HG02973 (cell line): Measurements from ENCODE around the gene MAZ.
"Not testable (repeated sequence)": the region's sequence is repeated elsewhere in the genome, so short reads cannot be mapped to it uniquely, and the experiment has no call there.

Source experiments
- ATAC-seq: cut with Tn5 transposase; IDR thresholded peaks from one replicate; pipeline ENCODE4 v1.9.1; 2021; ENCODE audit warnings: moderate library complexity; ENCODE audit not compliant: unreplicated experiment

Gene MAZ

DNA sequence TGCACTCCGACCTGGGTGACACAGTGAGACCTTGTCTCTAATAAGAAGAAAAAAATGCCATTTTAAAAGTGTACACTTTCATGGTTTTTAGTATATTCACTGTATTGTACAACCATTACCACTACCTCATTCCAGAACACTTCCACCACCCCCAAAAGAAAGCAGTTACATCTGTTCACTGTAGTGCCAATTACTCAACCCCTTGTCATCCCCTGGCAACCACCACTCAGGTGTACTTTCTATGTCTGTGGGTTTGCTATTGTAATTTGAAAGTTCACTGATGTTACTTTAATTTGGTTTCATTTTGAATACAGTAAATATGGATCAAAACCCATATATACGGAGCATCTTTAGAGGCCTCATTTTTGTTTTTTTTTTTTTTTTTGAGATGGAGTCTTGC lies 22.2 kb upstream of the MAZ start:
- ATAC-seq, result no peak

DNA sequence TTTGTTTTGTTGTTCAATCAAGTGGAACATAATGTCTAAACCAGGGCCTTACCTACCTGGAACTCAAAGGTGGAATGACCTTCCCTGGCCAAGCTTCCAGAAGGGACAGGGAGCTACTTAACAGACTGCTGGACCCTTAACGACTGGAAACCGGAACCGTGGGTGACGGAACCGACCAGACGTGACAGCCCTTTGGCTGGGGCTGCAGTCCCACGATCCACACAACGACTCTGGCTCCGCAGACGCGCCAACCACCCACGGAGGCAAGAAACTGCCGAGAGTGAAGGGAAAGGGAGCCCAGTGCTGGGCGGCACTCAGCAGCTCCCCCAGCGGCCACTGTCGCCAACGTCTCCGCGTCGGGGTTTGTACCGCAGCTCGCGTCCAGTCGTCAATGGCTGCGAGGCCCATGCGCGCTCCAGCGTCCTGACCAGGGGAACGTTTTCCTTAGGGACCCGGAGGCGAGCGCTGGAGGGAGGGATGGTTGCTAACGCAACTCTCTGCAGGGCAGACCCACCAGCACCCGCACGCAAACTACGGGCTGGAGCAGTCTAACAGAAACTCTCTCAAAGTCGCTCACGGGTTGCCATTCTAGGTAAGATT lies 21.3 kb upstream of the MAZ start:
- ATAC-seq, result no peak

GRCh38 chr16:29787155-29787554 lies 19.2 kb upstream of the MAZ start:
- ATAC-seq, result not testable (repeated sequence)

DNA sequence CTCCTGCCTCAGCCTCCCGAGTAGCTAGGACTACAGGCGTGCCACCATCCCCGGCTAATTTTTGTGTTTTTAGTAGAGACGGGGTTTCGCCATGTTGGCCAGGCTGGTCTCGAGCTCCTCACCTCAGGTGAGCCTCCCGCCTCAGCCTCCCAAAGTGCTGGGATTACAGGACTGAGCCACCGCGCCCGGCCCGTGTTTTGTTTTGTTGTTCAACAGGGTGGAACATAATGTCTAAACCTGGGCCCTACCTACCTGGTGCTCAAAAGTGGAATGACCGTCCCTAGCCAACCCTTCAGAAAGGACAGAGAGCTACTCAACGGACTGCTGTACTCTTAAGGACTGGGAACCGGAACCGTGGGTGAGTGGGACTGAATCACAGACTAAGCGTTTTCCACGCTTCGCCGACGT lies 16.6 kb upstream of the MAZ start:
- no peak for ATAC-seq

DNA sequence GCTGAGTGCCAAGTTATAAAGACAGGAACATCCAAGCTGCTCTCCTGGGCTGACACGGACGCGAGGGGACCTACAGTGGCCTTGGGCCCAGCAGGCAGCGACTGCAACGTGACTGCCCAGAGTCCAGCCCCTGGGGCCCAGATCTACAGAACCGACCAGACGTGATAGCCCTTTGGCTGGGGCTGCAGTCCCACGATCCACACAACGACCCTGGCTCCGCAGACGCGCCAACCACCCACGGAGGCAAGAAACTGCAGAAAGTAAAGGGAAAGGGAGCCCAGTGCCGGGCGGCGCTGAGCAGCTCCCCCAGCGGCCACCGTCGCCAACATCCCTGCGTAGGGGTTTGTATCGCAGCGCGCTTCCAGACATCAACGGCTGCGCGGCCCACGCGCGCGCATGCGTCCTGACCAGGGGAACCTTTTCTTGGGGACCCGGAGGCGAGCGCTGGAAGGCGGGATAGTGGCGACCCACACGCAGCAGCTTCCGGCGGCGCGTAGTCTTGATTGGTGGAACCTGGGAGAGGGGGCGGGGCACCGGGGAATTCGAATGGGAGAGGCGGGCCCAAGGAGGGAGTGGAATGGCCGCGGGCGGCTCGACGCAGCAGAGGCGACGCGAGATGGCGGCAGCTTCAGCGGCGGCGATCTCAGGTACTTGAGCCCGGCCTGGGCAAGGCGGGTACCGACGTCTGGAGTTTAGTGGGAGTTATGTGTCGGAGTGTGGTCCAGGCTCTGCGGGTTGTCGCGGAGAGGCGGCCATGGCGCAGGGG lies 16.0 kb upstream of the MAZ start, which contains the start of gene KIF22:
Gene KIF22, plus strand, starts transcription at position 569 of the 766 bp plus-strand sequence. Its CDS starts 9 bp downstream, at position 578.
- peak; percentile 85 for ATAC-seq

DNA sequence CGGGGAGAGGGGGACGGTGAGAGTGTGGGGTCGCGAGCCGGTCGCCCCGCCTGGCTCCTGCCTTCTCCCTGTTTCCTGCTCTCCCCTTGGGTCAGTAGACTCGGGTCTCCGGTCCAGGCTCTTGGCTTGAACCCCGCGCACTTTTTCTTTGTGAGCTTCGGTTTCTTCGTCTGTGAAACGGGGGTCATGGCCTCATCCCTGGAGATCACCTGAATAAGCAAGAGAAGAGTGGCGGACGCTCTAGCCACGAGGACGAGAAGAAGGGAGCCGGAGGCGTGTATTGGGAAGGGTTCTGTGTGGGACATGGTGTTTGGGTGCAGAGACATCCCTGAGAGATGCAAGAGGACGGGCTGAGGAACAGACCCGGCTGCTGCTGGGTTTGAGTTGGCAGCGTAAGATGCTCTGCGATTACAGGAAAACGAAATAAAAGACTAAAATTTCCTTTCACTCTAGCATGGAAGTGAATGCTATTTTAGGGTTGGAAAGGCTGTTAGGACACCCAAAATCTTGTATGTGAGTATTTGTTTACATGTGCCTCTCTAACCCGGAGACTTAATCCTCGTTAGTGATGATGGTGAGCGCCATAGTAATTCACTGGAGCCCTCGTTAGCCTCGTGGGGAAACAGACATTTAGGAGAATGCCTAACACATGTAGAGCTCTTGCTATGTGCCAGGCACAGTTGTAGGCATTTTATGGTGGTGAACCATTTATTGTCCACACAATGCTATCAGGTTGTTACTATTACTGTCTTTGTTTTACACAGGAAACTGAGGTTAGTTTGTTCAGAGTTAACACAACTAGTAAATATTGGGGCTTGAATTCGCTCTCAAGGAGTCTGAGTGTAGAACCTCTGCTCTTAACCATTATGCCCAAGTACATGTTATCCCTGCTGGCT lies 15.1 kb upstream of the MAZ start:
- ATAC-seq, result peak; percentile 6

- ATAC-seq, result no peak
These were observed 14.2 kb upstream of the MAZ start for GRCh38 chr16:29791845-29792807.

GRCh38 chr16:29793153-29793552 lies 13.2 kb upstream of the MAZ start:
- not testable (repeated sequence) for ATAC-seq

- ATAC-seq, result no peak
These were observed 12.1 kb upstream of the MAZ start for GRCh38 chr16:29794231-29794710.

GRCh38 chr16:29802416-29802935 lies 3.9 kb upstream of the MAZ start:
- ATAC-seq, result no peak

DNA sequence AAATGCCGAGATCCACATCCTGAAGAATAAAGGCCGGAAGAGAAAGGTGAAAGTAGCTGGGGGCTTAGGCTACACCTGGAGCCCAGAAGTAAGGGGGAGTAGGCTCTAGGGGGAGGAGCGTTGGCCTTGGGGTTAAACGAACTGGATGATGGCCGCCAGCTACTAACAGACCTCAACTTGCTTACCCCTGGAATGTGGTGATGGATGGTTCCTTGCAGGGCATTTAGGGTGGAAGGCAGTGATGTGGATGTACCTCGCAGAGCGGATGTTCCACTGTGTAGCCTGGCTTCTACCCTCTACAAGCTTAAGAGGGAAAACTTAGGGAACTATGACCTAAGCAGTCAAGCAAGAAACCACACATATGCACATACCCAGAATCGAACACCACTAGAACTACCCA lies 2.3 kb upstream of the MAZ start:
- no peak for ATAC-seq

- no peak for ATAC-seq
These were observed 1.7 kb upstream of the MAZ start for GRCh38 chr16:29804455-29805231.

DNA sequence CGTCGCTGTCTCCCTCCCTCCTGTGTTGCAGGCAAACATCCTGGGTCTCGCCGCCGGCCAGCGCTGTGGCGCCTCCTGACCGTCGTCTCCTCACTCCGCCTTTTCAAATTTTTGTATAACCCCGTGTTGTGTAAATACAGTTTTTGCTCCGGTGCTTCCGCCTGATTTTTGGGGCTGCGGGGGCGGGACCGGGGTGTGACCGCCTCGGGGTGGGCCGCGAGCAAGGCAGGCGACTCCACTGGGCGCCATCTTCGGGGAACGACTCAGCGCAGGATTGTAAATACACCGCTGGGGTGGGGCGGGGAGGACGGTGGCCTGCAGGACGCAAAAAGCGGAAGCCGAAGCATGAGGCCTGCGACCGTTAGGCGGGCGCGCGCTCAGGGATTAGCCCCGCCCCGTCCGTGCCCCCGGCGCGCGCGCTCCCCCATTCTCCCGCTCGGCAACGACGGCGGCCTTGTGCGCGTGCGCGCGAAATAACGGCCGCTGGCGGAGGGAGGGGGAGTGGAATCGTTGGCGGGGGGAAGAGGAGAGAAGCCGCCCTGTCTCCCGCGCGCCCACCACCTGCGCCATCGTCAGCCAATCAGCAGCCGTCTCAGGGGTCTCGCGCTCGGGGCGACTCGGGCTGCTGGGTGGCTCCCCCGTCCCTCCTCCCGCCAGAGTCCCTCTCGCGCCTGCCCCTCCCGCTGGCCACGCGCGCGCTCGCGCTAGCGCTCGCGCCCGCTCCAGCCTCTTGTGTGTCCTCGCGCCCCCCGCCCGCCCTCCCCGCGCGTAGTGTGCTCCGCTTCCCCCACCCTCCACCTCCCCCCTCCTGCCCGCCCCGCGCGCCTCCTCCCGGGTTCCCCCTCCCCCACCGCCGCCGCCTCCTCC lies 864 bp upstream of the MAZ start:
- peak; percentile 41 for ATAC-seq

DNA sequence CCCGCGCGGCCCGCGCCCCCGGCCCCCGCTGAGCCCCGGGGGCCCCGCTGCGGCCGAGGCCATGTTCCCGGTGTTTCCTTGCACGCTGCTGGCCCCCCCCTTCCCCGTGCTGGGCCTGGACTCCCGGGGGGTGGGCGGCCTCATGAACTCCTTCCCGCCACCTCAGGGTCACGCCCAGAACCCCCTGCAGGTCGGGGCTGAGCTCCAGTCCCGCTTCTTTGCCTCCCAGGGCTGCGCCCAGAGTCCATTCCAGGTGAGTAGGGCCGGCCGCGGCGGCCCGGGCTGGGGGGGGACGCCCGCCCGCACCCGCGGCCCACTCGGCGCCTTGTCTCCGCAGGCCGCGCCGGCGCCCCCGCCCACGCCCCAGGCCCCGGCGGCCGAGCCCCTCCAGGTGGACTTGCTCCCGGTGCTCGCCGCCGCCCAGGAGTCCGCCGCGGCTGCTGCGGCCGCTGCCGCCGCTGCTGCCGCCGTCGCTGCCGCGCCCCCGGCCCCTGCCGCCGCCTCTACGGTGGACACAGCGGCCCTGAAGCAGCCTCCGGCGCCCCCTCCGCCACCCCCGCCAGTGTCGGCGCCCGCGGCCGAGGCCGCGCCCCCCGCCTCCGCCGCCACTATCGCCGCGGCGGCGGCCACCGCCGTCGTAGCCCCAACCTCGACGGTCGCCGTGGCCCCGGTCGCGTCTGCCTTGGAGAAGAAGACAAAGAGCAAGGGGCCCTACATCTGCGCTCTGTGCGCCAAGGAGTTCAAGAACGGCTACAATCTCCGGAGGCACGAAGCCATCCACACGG lies 504 bp downstream of the MAZ start:
- no peak for ATAC-seq

- ATAC-seq, result no peak
These were observed 1.3 kb downstream of the MAZ start for GRCh38 chr16:29807426-29808218.

- ATAC-seq, result no peak
These were observed 2.0 kb downstream of the MAZ start for GRCh38 chr16:29808219-29808900.
